DND-41 (cell line): ENCODE measurements around the gene MUL1.

Experiments
- ATAC-seq: fragments of 200-7000 bp; cut with Tn5 transposase; 3 replicates; pipeline ENCODE4 v1.9.1; 2021; ENCODE audit warnings: low read depth; ENCODE audit not compliant: insufficient read depth
- DNase-seq: peaks from one replicate; pipeline ENCODE4 v3.0.0-alpha.2; 2020
- H2AFZ ChIP-seq: 2 replicates; pipeline ENCODE4 v1.6.0; 2012; ENCODE audit warnings: low read depth, low read length
- H3K27ac ChIP-seq: 2 replicates; pipeline ENCODE4 v1.5.1; 2012; ENCODE audit warnings: low read length, inconsistent platforms
- H3K27me3 ChIP-seq: fragments of 200-600 bp; sonication (generic); 2 replicates; pipeline ENCODE4 v1.6.0; 2012; ENCODE audit warnings: low read length, mild to moderate bottlenecking, inconsistent platforms; ENCODE audit not compliant: insufficient read depth, poor library complexity
- H3K36me3 ChIP-seq: 2 replicates; pipeline ENCODE4 v1.5.1; 2012; ENCODE audit warnings: low read length, inconsistent platforms; ENCODE audit not compliant: insufficient read depth
- H3K4me1 ChIP-seq: 2 replicates; pipeline ENCODE4 v1.5.1; 2012; ENCODE audit warnings: mild to moderate bottlenecking, low read length; ENCODE audit not compliant: insufficient read depth
- H3K4me2 ChIP-seq: 2 replicates; pipeline ENCODE4 v1.6.0; 2012; ENCODE audit warnings: mild to moderate bottlenecking, moderate library complexity, low read length, inconsistent platforms; ENCODE audit not compliant: insufficient read depth
- H3K4me3 ChIP-seq, 2 experiments: fragments of 200-600 bp in 1 of 2; shearing (Covaris generic) in 1 of 2; 2 replicates each; pipeline ENCODE4 v1.5.1; 2012 to 2016; ENCODE audit warnings: inconsistent platforms in 2 of 2, low read length in 2 of 2, mild to moderate bottlenecking in 2 of 2, low read depth in 1 of 2, moderate library complexity in 1 of 2
- H3K79me2 ChIP-seq: 2 replicates; pipeline ENCODE4 v1.6.0; 2012; ENCODE audit warnings: low read length, inconsistent platforms; ENCODE audit not compliant: insufficient read depth
- H3K9ac ChIP-seq: 2 replicates; pipeline ENCODE4 v1.6.0; 2012; ENCODE audit warnings: low read depth, mild to moderate bottlenecking, inconsistent platforms, low read length, moderate library complexity
- H3K9me3 ChIP-seq: 2 replicates; pipeline ENCODE4 v1.5.1; 2012; ENCODE audit warnings: low read length, moderate library complexity, mild to moderate bottlenecking, inconsistent platforms; ENCODE audit not compliant: insufficient read depth, severe bottlenecking
- H4K20me1 ChIP-seq: 2 replicates; pipeline ENCODE4 v1.6.0; 2012; ENCODE audit warnings: low read length; ENCODE audit not compliant: insufficient read depth
- CTCF ChIP-seq: IDR thresholded peaks from 2 replicates; pipeline ENCODE4 v1.5.1; 2012; ENCODE audit warnings: borderline replicate concordance, low read length, moderate library complexity, mild to moderate bottlenecking; ENCODE audit not compliant: poor library complexity, severe bottlenecking; ENCODE audit errors: extremely low read depth
- EZH2 ChIP-seq: IDR thresholded peaks from 3 replicates; pipeline ENCODE4 v1.6.1; 2012; ENCODE audit warnings: borderline replicate concordance, low read depth, mild to moderate bottlenecking, moderate library complexity, low read length, inconsistent platforms; ENCODE audit not compliant: severe bottlenecking

Gene MUL1

GRCh38 chr1:20486457-20487235, 21.3 kb downstream of the MUL1 start:
- no peaks in the 10 kb centered on the region for H3K9me3 ChIP-seq
- no peak overlapping the region for H2AFZ ChIP-seq
- H3K36me3 ChIP-seq = no peaks in the 10 kb centered on the region
- no peaks in the 10 kb centered on the region for H3K4me1 ChIP-seq
- H3K27ac ChIP-seq = no peak overlapping the region
- ATAC-seq (no peak), DNase-seq (no peak)
- peaks cover 21% of the 10 kb centered on the region for H3K27me3 ChIP-seq
- TF ChIP-seq CTCF (no peak), EZH2 (no peak)
- peaks cover 5% of the 10 kb centered on the region; the same call in 1 of the 2 replicates for H4K20me1 ChIP-seq
- no peak overlapping the region for H3K4me3 ChIP-seq
- no peak overlapping the region for H3K4me2 ChIP-seq
- no peak overlapping the region for H3K9ac ChIP-seq
- no peaks in the 10 kb centered on the region for H3K79me2 ChIP-seq

- TF ChIP-seq CTCF = no peak
- TF ChIP-seq EZH2 = no peak
- H3K4me2 ChIP-seq = no peak within 1 kb of the TSS
- no peak within 1 kb of the TSS for H3K9ac ChIP-seq
- no peak for DNase-seq
- H4K20me1 ChIP-seq = peaks cover 5% of the 10 kb centered on the region; the same call in 1 of the 2 replicates
- H3K4me3 ChIP-seq = no peak within 1 kb of the TSS
- no peaks in the 10 kb centered on the region for H3K4me1 ChIP-seq
- H3K79me2 ChIP-seq = no peaks in the 10 kb centered on the region
- H2AFZ ChIP-seq = no peak within 1 kb of the TSS
- H3K27me3 ChIP-seq = peaks cover 25% of the 10 kb centered on the region
- no peak within 1 kb of the TSS for H3K27ac ChIP-seq
- H3K36me3 ChIP-seq = no peaks in the 10 kb centered on the region
- ATAC-seq = no peak
- no peaks in the 10 kb centered on the region for H3K9me3 ChIP-seq
These were observed 22.2 kb downstream of the MUL1 start, which contains the start of gene CAMK2N1 for GRCh38 chr1:20485527-20486456. Gene CAMK2N1, minus strand, starts transcription at chr1:20486210. Its CDS starts 831 bp downstream, at chr1:20485379.

GRCh38 chr1:20484519-20485462, 23.2 kb downstream of the MUL1 start:
- no peak for DNase-seq
- Histone ChIP-seq H3K36me3 (no peaks in the 10 kb centered on the region), H3K9ac (no peak overlapping the region), H3K4me1 (no peaks in the 10 kb centered on the region), H3K4me2 (no peak overlapping the region), H3K79me2 (no peaks in the 10 kb centered on the region), H2AFZ (no peak overlapping the region), H3K27me3 (peaks cover 31% of the 10 kb centered on the region), H4K20me1 (peaks cover 5% of the 10 kb centered on the region; the same call in 1 of the 2 replicates), H3K9me3 (no peaks in the 10 kb centered on the region), H3K4me3 (no peak overlapping the region), H3K27ac (no peak overlapping the region)
- no peak for ATAC-seq
- TF ChIP-seq EZH2 = no peak
- TF ChIP-seq CTCF = no peak
